Fibroblast of peridontal ligament (primary cell): ENCODE results near the gene CFLAR.
A peak's percentile ranks its signal among the peaks of the same experiment; 100 is the strongest.
"Not testable (repeated sequence)": the region's sequence is repeated elsewhere in the genome, so short reads cannot be mapped to it uniquely, and the experiment has no call there.

Experiments used
- DNase-seq: peaks from one replicate; pipeline ENCODE4 v3.0.0-alpha.2; 2010; ENCODE audit errors: extremely low read depth

CFLAR gene

GRCh38 chr2:201118961-201119854 lies 3.2 kb downstream of the CFLAR start:
- DNase-seq = peak; percentile 45

- peak; percentile 31 for DNase-seq
These were observed 6.3 kb downstream of the CFLAR start for GRCh38 chr2:201122276-201122675.

- peak; percentile 36 for DNase-seq
These were observed 10.6 kb downstream of the CFLAR start for GRCh38 chr2:201126308-201127151.

- no peak for DNase-seq
These were observed 11.2 kb downstream of the CFLAR start for GRCh38 chr2:201127152-201127511.

GRCh38 chr2:201127570-201127969 lies 11.6 kb downstream of the CFLAR start:
- DNase-seq = peak; percentile 89

- DNase-seq = no peak
These were observed 12.1 kb downstream of the CFLAR start for GRCh38 chr2:201128033-201128432.

GRCh38 chr2:201128933-201129505 lies 13.1 kb downstream of the CFLAR start:
- DNase-seq = peak; percentile 61

- DNase-seq = peak; percentile 80
These were observed 14.7 kb downstream of the CFLAR start for GRCh38 chr2:201130524-201131186.

- no peak for DNase-seq
These were observed 16.6 kb downstream of the CFLAR start for GRCh38 chr2:201132518-201132917.

- no peak for DNase-seq
These were observed 19.4 kb downstream of the CFLAR start for GRCh38 chr2:201135386-201135785.

- no peak for DNase-seq
These were observed 20.9 kb downstream of the CFLAR start for GRCh38 chr2:201136889-201137321.

GRCh38 chr2:201137505-201138400 lies 21.8 kb downstream of the CFLAR start:
- no peak for DNase-seq

GRCh38 chr2:201138401-201138970 lies 22.5 kb downstream of the CFLAR start:
- no peak for DNase-seq

- not testable (repeated sequence) for DNase-seq
These were observed 23.2 kb downstream of the CFLAR start for GRCh38 chr2:201138986-201139781.

GRCh38 chr2:201139836-201140604 lies 24.1 kb downstream of the CFLAR start:
- no peak for DNase-seq

GRCh38 chr2:201144101-201145051 lies 28.4 kb downstream of the CFLAR start:
- no peak for DNase-seq

GRCh38 chr2:201148434-201148990 lies 32.5 kb downstream of the CFLAR start:
- no peak for DNase-seq
